ENCODE data around the gene SMIM5.
A peak's percentile ranks its signal among the peaks of the same experiment; 100 is the strongest.

Gene SMIM5

GRCh38 chr17:75622076-75622475, 11.2 kb upstream of the SMIM5 start:
- H3K18ac ChIP-seq (ENCODE audit: low read length), result no peak overlapping the region
- peaks cover 6 to 10% of the 10 kb centered on the region in 2 experiments for H3K36me3 ChIP-seq (ENCODE audit: control insufficient read depth in 1 of 2, insufficient read depth in 2 of 2, low read length in 2 of 2)
- H3K79me2 ChIP-seq (ENCODE audit: control insufficient read depth, insufficient read depth, low read length, poor library complexity), result no peaks in the 10 kb centered on the region
- no peak overlapping the region for H2AFZ ChIP-seq (ENCODE audit: insufficient read depth, low read length, poor library complexity)
- no peaks in the 10 kb centered on the region for H3K27me3 ChIP-seq (ENCODE audit: insufficient read depth, low read length)
- H3K9me3 ChIP-seq (ENCODE audit: insufficient read depth, low read depth, low read length), result peaks cover 8% of the 10 kb centered on the region
- H3K4ac ChIP-seq (ENCODE audit: low read depth, low read length), result no peak overlapping the region
- no peak overlapping the region for H4K8ac ChIP-seq (ENCODE audit: low read depth, low read length)
- no peaks in the 10 kb centered on the region for H3K4me1 ChIP-seq (ENCODE audit: control insufficient read depth in 1 of 2, insufficient read depth in 2 of 2, low read length in 2 of 2)
- no peak overlapping the region for H3K14ac ChIP-seq (ENCODE audit: low read length)
- no peak overlapping the region for H3K4me3 ChIP-seq (ENCODE audit: low read depth, low read length)
- H2BK120ac ChIP-seq (ENCODE audit: insufficient read depth, low read length, poor library complexity), result no peak overlapping the region
- H4K91ac ChIP-seq (ENCODE audit: low read depth, low read length), result no peak overlapping the region
- no peak overlapping the region for H2BK12ac ChIP-seq (ENCODE audit: low read length)
- H4K12ac ChIP-seq (ENCODE audit: low read depth, low read length), result no peak overlapping the region
- DNase-seq, result peak in 1 of 2 donors; percentile 21
- H3K23ac ChIP-seq (ENCODE audit: low read length), result no peak overlapping the region
- no peaks in the 10 kb centered on the region for H3K79me1 ChIP-seq (ENCODE audit: low read length)
- H3K9ac ChIP-seq (ENCODE audit: low read length), result no peak overlapping the region
- H2BK5ac ChIP-seq (ENCODE audit: low read depth, low read length, poor library complexity), result no peak overlapping the region
- WGBS (ENCODE audit: extremely low coverage, insufficient coverage, insufficient read length), result no CpG with 5 or more reads among the region's 8 CpGs
- no peak overlapping the region for H2AK5ac ChIP-seq (ENCODE audit: low read length)
- no peak overlapping the region for H3K27ac ChIP-seq (ENCODE audit: low read depth, low read length)
- H3K4me2 ChIP-seq (ENCODE audit: low read length), result no peak overlapping the region

GRCh38 chr17:75622771-75623273, 10.4 kb upstream of the SMIM5 start:
- H3K18ac ChIP-seq (ENCODE audit: low read length), result no peak overlapping the region
- no peak overlapping the region for H2BK5ac ChIP-seq (ENCODE audit: low read depth, low read length, poor library complexity)
- no peaks in the 10 kb centered on the region for H3K27me3 ChIP-seq (ENCODE audit: insufficient read depth, low read length)
- no peak overlapping the region for H3K14ac ChIP-seq (ENCODE audit: low read length)
- H3K9ac ChIP-seq (ENCODE audit: low read length), result no peak overlapping the region
- H2BK120ac ChIP-seq (ENCODE audit: insufficient read depth, low read length, poor library complexity), result no peak overlapping the region
- no peak overlapping the region for H3K4me3 ChIP-seq (ENCODE audit: low read depth, low read length)
- H3K4ac ChIP-seq (ENCODE audit: low read depth, low read length), result no peak overlapping the region
- no peak overlapping the region for H3K27ac ChIP-seq (ENCODE audit: low read depth, low read length)
- H3K79me1 ChIP-seq (ENCODE audit: low read length), result no peaks in the 10 kb centered on the region
- no peak overlapping the region for H4K91ac ChIP-seq (ENCODE audit: low read depth, low read length)
- H3K36me3 ChIP-seq (ENCODE audit: control insufficient read depth in 1 of 2, insufficient read depth in 2 of 2, low read length in 2 of 2), result peaks cover 10% of the 10 kb centered on the region in 2 experiments
- no peak overlapping the region for H2BK12ac ChIP-seq (ENCODE audit: low read length)
- no peak overlapping the region for H4K12ac ChIP-seq (ENCODE audit: low read depth, low read length)
- no peak overlapping the region for H4K8ac ChIP-seq (ENCODE audit: low read depth, low read length)
- H3K79me2 ChIP-seq (ENCODE audit: control insufficient read depth, insufficient read depth, low read length, poor library complexity), result no peaks in the 10 kb centered on the region
- H3K9me3 ChIP-seq (ENCODE audit: insufficient read depth, low read depth, low read length), result peaks cover 8% of the 10 kb centered on the region
- no CpG with 5 or more reads among the region's 15 CpGs for WGBS (ENCODE audit: extremely low coverage, insufficient coverage, insufficient read length)
- no peak overlapping the region for H2AFZ ChIP-seq (ENCODE audit: insufficient read depth, low read length, poor library complexity)
- no peaks in the 10 kb centered on the region for H3K4me1 ChIP-seq (ENCODE audit: control insufficient read depth in 1 of 2, insufficient read depth in 2 of 2, low read length in 2 of 2)
- no peak overlapping the region for H3K23ac ChIP-seq (ENCODE audit: low read length)
- H2AK5ac ChIP-seq (ENCODE audit: low read length), result no peak overlapping the region
- no peak overlapping the region for H3K4me2 ChIP-seq (ENCODE audit: low read length)
- DNase-seq, result no peak

GRCh38 chr17:75623386-75623785, 9.8 kb upstream of the SMIM5 start:
- H3K79me1 ChIP-seq (ENCODE audit: low read length), result no peaks in the 10 kb centered on the region
- H2BK12ac ChIP-seq (ENCODE audit: low read length), result no peak overlapping the region
- H2BK120ac ChIP-seq (ENCODE audit: insufficient read depth, low read length, poor library complexity), result no peak overlapping the region
- no peak overlapping the region for H3K23ac ChIP-seq (ENCODE audit: low read length)
- H3K79me2 ChIP-seq (ENCODE audit: control insufficient read depth, insufficient read depth, low read length, poor library complexity), result no peaks in the 10 kb centered on the region
- no peak overlapping the region for H2BK5ac ChIP-seq (ENCODE audit: low read depth, low read length, poor library complexity)
- H3K4ac ChIP-seq (ENCODE audit: low read depth, low read length), result no peak overlapping the region
- H3K36me3 ChIP-seq (ENCODE audit: control insufficient read depth in 1 of 2, insufficient read depth in 2 of 2, low read length in 2 of 2), result peaks cover 10 to 13% of the 10 kb centered on the region in 2 experiments
- no peak overlapping the region for H3K18ac ChIP-seq (ENCODE audit: low read length)
- H3K4me2 ChIP-seq (ENCODE audit: low read length), result no peak overlapping the region
- no peaks in the 10 kb centered on the region for H3K4me1 ChIP-seq (ENCODE audit: control insufficient read depth in 1 of 2, insufficient read depth in 2 of 2, low read length in 2 of 2)
- no peak overlapping the region for H2AK5ac ChIP-seq (ENCODE audit: low read length)
- no peak overlapping the region for H3K14ac ChIP-seq (ENCODE audit: low read length)
- no peak overlapping the region for H3K9ac ChIP-seq (ENCODE audit: low read length)
- peaks cover 8% of the 10 kb centered on the region for H3K9me3 ChIP-seq (ENCODE audit: insufficient read depth, low read depth, low read length)
- H2AFZ ChIP-seq (ENCODE audit: insufficient read depth, low read length, poor library complexity), result no peak overlapping the region
- H3K4me3 ChIP-seq (ENCODE audit: low read depth, low read length), result no peak overlapping the region
- H4K91ac ChIP-seq (ENCODE audit: low read depth, low read length), result no peak overlapping the region
- no peak overlapping the region for H3K27ac ChIP-seq (ENCODE audit: low read depth, low read length)
- no CpG with 5 or more reads among the region's 9 CpGs for WGBS (ENCODE audit: extremely low coverage, insufficient coverage, insufficient read length)
- no peaks in the 10 kb centered on the region for H3K27me3 ChIP-seq (ENCODE audit: insufficient read depth, low read length)
- peak in 1 of 2 donors; percentile 58 for DNase-seq
- no peak overlapping the region for H4K12ac ChIP-seq (ENCODE audit: low read depth, low read length)
- H4K8ac ChIP-seq (ENCODE audit: low read depth, low read length), result no peak overlapping the region

DNA sequence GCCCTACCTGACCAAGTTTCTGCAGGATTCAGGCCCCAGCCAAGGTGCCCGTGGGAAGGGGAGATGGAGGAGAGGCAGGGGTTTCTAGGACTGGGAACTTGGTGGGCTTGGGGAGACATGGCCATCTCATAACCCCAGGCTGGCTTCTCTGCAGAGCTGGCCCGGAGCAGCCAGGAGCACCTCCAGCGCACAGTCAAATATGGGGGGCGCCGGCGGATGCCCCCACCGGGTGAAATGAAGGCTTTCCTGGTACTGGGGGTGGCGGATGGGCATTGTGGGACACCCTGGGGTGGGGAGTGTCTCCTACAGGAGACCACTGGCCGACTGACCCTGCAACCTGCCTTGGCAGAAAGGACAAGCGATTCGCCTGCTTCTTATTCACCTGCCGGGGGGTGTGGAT, 9.2 kb upstream of the SMIM5 start:
- H3K27me3 ChIP-seq (ENCODE audit: insufficient read depth, low read length), result no peaks in the 10 kb centered on the region
- no peak overlapping the region for H3K9ac ChIP-seq (ENCODE audit: low read length)
- H3K79me1 ChIP-seq (ENCODE audit: low read length), result no peaks in the 10 kb centered on the region
- H2BK5ac ChIP-seq (ENCODE audit: low read depth, low read length, poor library complexity), result no peak overlapping the region
- DNase-seq, result no peak
- H3K14ac ChIP-seq (ENCODE audit: low read length), result no peak overlapping the region
- no peak overlapping the region for H3K4me2 ChIP-seq (ENCODE audit: low read length)
- no peak overlapping the region for H4K91ac ChIP-seq (ENCODE audit: low read depth, low read length)
- WGBS (ENCODE audit: extremely low coverage, insufficient coverage, insufficient read length), result no CpG with 5 or more reads among the region's 12 CpGs
- H3K4me3 ChIP-seq (ENCODE audit: low read depth, low read length), result no peak overlapping the region
- H3K18ac ChIP-seq (ENCODE audit: low read length), result no peak overlapping the region
- no peak overlapping the region for H2AK5ac ChIP-seq (ENCODE audit: low read length)
- no peak overlapping the region for H2BK120ac ChIP-seq (ENCODE audit: insufficient read depth, low read length, poor library complexity)
- H3K36me3 ChIP-seq (ENCODE audit: control insufficient read depth in 1 of 2, insufficient read depth in 2 of 2, low read length in 2 of 2), result peaks cover 13% of the 10 kb centered on the region in 2 experiments
- no peak overlapping the region for H2AFZ ChIP-seq (ENCODE audit: insufficient read depth, low read length, poor library complexity)
- no peaks in the 10 kb centered on the region for H3K79me2 ChIP-seq (ENCODE audit: control insufficient read depth, insufficient read depth, low read length, poor library complexity)
- H2BK12ac ChIP-seq (ENCODE audit: low read length), result no peak overlapping the region
- H3K9me3 ChIP-seq (ENCODE audit: insufficient read depth, low read depth, low read length), result peaks cover 8% of the 10 kb centered on the region
- no peak overlapping the region for H4K8ac ChIP-seq (ENCODE audit: low read depth, low read length)
- no peak overlapping the region for H4K12ac ChIP-seq (ENCODE audit: low read depth, low read length)
- no peaks in the 10 kb centered on the region for H3K4me1 ChIP-seq (ENCODE audit: control insufficient read depth in 1 of 2, insufficient read depth in 2 of 2, low read length in 2 of 2)
- H3K27ac ChIP-seq (ENCODE audit: low read depth, low read length), result no peak overlapping the region
- no peak overlapping the region for H3K4ac ChIP-seq (ENCODE audit: low read depth, low read length)
- no peak overlapping the region for H3K23ac ChIP-seq (ENCODE audit: low read length)

Data from trophoblast cell (in vitro differentiated cells and primary cell).